ENCODE data around the gene ID1. TPM values are rescaled to one million over a fixed set of nuclear protein-coding genes. Genes with fewer than 3 reads are reported as not detected.
A peak's percentile ranks its signal among the peaks of the same experiment; 100 is the strongest.

The ID1 gene
- total and polyA plus RNA-seq, 2 of the 13 experiments (the other 11 are each of a cell fraction or from before 2014, with no cell fraction given), result 320 to 419 TPM

DNA sequence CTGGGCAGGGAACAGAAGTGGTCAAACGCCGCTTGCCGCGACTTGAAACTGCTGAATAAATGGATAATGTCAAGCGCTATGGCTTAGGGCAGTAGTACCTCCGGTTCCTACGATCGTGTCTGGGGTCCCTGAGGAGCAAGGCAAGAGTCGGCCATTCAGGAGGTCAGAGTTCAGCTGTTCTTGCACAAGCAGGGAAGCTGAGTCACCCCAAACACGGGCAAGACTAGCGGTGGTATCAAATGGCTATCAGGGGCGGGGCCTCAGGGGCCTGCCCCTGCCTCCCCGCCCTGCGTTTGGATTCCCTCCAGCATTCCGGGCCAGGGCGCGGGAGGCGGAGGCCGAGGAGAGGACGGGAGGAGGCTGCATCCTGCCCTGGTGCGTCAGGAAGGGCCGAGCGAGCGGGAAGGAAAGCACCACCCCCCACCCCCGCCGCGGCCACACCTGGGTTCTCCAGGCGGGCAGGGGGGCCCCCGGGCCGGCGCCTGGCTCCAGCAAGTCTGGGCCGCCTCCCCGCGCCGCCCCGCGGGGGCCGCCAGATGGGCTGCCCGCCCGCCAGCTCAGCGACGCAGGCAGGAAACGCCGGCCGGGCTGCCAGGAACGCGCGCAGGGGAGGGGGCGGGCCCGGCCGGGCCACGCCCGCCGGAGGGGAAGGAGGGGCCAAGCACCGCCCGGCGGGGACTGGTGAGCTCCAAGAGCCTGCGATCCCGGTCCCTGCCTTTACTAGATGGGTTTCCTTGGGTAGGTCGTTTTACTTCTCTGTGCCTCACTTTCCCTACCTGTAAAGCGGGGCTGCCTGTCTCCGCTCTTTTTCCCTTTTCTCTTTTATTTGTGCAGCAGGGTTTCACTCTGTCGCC lies 32.2 kb upstream of the ID1 start (continued):
- TF ChIP-seq, protein P1, sequence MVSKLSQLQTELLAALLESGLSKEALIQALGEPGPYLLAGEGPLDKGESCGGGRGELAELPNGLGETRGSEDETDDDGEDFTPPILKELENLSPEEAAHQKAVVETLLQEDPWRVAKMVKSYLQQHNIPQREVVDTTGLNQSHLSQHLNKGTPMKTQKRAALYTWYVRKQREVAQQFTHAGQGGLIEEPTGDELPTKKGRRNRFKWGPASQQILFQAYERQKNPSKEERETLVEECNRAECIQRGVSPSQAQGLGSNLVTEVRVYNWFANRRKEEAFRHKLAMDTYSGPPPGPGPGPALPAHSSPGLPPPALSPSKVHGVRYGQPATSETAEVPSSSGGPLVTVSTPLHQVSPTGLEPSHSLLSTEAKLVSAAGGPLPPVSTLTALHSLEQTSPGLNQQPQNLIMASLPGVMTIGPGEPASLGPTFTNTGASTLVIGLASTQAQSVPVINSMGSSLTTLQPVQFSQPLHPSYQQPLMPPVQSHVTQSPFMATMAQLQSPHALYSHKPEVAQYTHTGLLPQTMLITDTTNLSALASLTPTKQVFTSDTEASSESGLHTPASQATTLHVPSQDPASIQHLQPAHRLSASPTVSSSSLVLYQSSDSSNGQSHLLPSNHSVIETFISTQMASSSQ (IDR thresholded peaks at IDR 0.05; ENCODE audit: low read depth), result peak; percentile 72
- TF ChIP-seq, protein P1 (CRISPR knock-in tag; IDR thresholded peaks at IDR 0.05; ENCODE audit: borderline replicate concordance), result peak; percentile 97
- TF ChIP-seq, protein P2, sequence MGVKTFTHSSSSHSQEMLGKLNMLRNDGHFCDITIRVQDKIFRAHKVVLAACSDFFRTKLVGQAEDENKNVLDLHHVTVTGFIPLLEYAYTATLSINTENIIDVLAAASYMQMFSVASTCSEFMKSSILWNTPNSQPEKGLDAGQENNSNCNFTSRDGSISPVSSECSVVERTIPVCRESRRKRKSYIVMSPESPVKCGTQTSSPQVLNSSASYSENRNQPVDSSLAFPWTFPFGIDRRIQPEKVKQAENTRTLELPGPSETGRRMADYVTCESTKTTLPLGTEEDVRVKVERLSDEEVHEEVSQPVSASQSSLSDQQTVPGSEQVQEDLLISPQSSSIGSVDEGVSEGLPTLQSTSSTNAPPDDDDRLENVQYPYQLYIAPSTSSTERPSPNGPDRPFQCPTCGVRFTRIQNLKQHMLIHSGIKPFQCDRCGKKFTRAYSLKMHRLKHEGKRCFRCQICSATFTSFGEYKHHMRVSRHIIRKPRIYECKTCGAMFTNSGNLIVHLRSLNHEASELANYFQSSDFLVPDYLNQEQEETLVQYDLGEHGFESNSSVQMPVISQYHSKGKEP (CRISPR knock-in tag; IDR thresholded peaks at IDR 0.05), result peak; percentile 93
- TF ChIP-seq MAFF (IDR thresholded peaks at IDR 0.05; ENCODE audit: low read depth, low read length), result peak; percentile 69
- TF ChIP-seq DMAP1 (CRISPR knock-in tag; IDR thresholded peaks at IDR 0.05), result peak; percentile 89
- TF ChIP-seq KLF9 (CRISPR knock-in tag; IDR thresholded peaks at IDR 0.05; ENCODE audit: low read depth), result peak; percentile 45
- peak; percentile 97 for TF ChIP-seq ZNF761 (CRISPR knock-in tag; conservative IDR thresholded peaks at IDR 0.05)
- TF ChIP-seq ZNF383 (CRISPR knock-in tag; IDR thresholded peaks at IDR 0.05; ENCODE audit: borderline replicate concordance), result peak; percentile 9; the same call in 1 of the 2 replicates
- no peak for TF ChIP-seq THYN1 (CRISPR knock-in tag; IDR thresholded peaks at IDR 0.05; ENCODE audit: borderline replicate concordance, low read depth)
- peak; percentile 99 for TF ChIP-seq SIX4 (CRISPR knock-in tag; IDR thresholded peaks at IDR 0.05)
- peak; percentile 84 for TF ChIP-seq THAP11 (CRISPR knock-in tag; IDR thresholded peaks at IDR 0.05)
- no peak for TF ChIP-seq ATM (IDR thresholded peaks at IDR 0.05; ENCODE audit: borderline replicate concordance)
- TF ChIP-seq, protein P3, sequence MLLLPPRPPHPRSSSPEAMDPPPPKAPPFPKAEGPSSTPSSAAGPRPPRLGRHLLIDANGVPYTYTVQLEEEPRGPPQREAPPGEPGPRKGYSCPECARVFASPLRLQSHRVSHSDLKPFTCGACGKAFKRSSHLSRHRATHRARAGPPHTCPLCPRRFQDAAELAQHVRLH (CRISPR knock-in tag; IDR thresholded peaks at IDR 0.05; ENCODE audit: borderline replicate concordance, low read depth), result peak; percentile 63; the same call in 1 of the 2 replicates
- TF ChIP-seq, protein P4, sequence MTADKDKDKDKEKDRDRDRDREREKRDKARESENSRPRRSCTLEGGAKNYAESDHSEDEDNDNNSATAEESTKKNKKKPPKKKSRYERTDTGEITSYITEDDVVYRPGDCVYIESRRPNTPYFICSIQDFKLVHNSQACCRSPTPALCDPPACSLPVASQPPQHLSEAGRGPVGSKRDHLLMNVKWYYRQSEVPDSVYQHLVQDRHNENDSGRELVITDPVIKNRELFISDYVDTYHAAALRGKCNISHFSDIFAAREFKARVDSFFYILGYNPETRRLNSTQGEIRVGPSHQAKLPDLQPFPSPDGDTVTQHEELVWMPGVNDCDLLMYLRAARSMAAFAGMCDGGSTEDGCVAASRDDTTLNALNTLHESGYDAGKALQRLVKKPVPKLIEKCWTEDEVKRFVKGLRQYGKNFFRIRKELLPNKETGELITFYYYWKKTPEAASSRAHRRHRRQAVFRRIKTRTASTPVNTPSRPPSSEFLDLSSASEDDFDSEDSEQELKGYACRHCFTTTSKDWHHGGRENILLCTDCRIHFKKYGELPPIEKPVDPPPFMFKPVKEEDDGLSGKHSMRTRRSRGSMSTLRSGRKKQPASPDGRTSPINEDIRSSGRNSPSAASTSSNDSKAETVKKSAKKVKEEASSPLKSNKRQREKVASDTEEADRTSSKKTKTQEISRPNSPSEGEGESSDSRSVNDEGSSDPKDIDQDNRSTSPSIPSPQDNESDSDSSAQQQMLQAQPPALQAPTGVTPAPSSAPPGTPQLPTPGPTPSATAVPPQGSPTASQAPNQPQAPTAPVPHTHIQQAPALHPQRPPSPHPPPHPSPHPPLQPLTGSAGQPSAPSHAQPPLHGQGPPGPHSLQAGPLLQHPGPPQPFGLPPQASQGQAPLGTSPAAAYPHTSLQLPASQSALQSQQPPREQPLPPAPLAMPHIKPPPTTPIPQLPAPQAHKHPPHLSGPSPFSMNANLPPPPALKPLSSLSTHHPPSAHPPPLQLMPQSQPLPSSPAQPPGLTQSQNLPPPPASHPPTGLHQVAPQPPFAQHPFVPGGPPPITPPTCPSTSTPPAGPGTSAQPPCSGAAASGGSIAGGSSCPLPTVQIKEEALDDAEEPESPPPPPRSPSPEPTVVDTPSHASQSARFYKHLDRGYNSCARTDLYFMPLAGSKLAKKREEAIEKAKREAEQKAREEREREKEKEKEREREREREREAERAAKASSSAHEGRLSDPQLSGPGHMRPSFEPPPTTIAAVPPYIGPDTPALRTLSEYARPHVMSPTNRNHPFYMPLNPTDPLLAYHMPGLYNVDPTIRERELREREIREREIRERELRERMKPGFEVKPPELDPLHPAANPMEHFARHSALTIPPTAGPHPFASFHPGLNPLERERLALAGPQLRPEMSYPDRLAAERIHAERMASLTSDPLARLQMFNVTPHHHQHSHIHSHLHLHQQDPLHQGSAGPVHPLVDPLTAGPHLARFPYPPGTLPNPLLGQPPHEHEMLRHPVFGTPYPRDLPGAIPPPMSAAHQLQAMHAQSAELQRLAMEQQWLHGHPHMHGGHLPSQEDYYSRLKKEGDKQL (CRISPR knock-in tag; IDR thresholded peaks at IDR 0.05; ENCODE audit: low read depth), result peak; percentile 66

All from HepG2 (cell line).